Peyer's patch (tissue), 4 donors: ENCODE measurements around the gene RNASEH2B.

Source experiments
- POLR2A ChIP-seq, 2 donors: fragments of 450-650 bp; IDR thresholded peaks; one replicate each; pipeline ENCODE4 v1.5.1; 2017; ENCODE audit warnings: antibody characterized with exemption in 2 of 2, mild to moderate bottlenecking in 2 of 2, moderate library complexity in 2 of 2
- TF ChIP-seq, protein P1 (sequence below), 6 experiments: fragments of 450-650 bp in 4 of 6; fragments of 200-600 bp in 2 of 6; sonication (generic) in 1 of 6; IDR thresholded peaks; one replicate each; pipeline ENCODE4 v1.5.1; 2017 to 2019; ENCODE audit warnings: antibody characterized with exemption in 6 of 6, mild to moderate bottlenecking in 3 of 6, moderate library complexity in 1 of 6

DNA sequence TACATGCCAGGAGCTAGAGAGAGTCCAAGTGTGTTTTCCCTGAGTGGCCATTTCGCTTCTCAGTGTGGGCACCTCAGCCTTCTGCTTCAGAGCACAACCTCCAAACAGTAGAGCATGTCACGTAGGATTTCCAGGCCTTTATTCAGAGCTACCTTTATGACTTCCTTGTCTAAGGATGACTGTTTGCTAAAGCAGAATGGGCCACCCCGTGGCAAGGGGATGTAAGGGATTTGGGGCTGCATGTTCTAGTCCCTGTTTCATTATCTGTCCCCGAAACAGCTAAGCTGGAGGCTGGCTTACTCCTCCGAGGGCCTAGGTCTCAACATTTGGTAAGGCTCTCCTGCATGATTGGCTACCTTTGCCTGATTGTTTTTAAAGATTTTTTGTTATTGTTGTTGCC, 6.0 kb downstream of the RNASEH2B start:
- TF ChIP-seq, protein P1, sequence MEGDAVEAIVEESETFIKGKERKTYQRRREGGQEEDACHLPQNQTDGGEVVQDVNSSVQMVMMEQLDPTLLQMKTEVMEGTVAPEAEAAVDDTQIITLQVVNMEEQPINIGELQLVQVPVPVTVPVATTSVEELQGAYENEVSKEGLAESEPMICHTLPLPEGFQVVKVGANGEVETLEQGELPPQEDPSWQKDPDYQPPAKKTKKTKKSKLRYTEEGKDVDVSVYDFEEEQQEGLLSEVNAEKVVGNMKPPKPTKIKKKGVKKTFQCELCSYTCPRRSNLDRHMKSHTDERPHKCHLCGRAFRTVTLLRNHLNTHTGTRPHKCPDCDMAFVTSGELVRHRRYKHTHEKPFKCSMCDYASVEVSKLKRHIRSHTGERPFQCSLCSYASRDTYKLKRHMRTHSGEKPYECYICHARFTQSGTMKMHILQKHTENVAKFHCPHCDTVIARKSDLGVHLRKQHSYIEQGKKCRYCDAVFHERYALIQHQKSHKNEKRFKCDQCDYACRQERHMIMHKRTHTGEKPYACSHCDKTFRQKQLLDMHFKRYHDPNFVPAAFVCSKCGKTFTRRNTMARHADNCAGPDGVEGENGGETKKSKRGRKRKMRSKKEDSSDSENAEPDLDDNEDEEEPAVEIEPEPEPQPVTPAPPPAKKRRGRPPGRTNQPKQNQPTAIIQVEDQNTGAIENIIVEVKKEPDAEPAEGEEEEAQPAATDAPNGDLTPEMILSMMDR (IDR thresholded peaks at IDR 0.05) = no peak
- no peak for TF ChIP-seq POLR2A (IDR thresholded peaks at IDR 0.05)
